Activated CD4-positive, alpha-beta T cell treated with anti-CD3 and anti-CD28 coated beads, Interleukin-2, amount 50 U/mL, for 24 hours (primary cell): ENCODE measurements around the gene GPC6.

Experiments used
- DNase-seq, 2 donors: peaks; one replicate each; pipeline ENCODE4 v3.0.0-alpha.2; 2020; ENCODE audit warnings: low read depth in 1 of 2, low spot score in 1 of 2

GPC6 gene

GRCh38 chr13:93767917-93768409 lies 541.4 kb downstream of the GPC6 start:
- no peak for DNase-seq

GRCh38 chr13:93769101-93769500 lies 542.5 kb downstream of the GPC6 start:
- no peak for DNase-seq

GRCh38 chr13:93769607-93770006 lies 543.0 kb downstream of the GPC6 start:
- DNase-seq, result no peak

- DNase-seq, result no peak
Measured at GRCh38 chr13:93771227-93771626, 544.6 kb downstream of the GPC6 start.

DNA sequence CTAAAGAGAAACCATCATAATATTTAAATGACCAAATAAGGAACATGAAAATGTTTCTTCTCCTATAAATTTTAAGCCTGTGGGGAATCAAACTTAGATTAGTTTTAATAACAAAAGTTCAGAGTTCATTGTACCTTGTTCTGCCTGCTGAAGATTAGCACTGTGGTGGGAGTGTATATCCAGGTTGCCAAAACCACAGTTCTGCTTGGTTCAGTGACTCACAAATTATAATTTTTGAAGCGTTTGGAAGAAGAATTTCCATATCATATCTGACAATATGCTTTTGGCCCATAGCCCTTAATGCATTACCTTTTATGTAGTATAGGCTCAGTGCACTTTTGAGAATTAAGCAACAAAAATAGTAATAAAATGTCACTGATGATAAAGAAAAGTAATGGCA lies 545.2 kb downstream of the GPC6 start:
- DNase-seq, result no peak

GRCh38 chr13:93774506-93774905 lies 547.9 kb downstream of the GPC6 start:
- no peak for DNase-seq

- DNase-seq, result no peak
Measured at GRCh38 chr13:93775027-93775426, 548.4 kb downstream of the GPC6 start.

DNA sequence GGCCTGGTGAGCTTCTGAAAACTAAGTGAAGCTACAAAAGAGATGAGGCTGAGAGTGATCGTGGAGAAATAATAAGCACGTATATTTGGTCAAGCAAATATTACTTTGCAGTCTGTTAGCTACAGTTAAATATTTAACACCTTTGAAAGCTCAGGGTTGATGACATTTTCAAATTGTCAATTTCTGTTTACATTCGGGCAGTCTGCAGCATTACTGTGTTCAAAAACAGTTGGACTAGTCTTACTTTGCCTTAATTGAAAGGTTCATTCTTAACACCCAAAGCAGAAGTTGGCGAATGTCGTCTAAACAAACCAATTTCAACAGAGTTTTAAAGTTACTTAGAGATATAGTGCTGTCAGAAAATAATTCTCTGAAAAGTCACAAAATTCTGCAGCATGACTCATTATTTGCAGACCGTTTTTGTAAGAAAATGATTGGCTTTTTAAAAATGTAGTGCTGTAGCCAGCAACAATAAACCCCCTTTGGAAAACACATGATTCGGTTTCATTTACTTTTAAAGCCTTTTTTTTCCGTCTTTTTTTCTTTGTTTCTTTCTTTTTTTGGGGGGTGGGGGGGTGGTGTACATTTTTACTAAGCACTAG lies 549.0 kb downstream of the GPC6 start:
- no peak for DNase-seq

DNA sequence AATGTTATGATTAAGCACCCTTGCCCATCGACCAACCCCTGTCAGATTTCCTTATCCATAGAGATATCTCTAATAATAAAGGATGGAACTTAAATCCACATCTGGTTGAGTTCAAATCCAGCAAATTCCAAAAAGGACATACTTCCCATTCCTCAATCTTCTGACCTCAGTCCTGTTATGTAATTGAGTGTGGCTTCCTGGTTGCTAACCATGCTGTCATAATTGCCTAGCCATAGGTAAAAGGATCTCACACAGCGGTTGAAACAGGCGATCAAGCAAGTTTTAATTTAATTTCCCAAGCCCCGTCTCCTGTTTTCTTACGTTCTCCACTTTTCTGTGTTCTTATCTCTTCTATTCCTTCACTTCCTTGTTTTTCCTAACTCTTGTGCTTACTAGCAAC lies 550.3 kb downstream of the GPC6 start:
- no peak for DNase-seq

DNA sequence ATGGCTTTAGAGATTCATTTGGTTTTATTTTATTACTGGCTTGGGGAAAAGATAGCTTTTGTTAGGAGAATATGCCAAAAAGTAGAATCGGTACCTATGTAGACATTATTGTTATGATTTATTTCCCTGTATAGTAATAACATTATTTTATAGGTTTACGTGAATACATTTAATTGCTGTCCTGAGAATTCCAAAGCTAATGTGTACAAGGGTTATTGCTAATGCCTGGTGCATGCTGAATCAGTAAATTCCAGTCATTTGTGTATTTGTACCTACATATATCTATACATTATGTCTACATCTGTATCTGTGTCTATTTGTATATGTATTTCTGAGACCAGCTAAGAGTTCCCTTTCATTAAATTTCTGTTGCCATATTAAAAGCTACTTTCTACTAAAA lies 550.9 kb downstream of the GPC6 start:
- DNase-seq, result no peak

DNA sequence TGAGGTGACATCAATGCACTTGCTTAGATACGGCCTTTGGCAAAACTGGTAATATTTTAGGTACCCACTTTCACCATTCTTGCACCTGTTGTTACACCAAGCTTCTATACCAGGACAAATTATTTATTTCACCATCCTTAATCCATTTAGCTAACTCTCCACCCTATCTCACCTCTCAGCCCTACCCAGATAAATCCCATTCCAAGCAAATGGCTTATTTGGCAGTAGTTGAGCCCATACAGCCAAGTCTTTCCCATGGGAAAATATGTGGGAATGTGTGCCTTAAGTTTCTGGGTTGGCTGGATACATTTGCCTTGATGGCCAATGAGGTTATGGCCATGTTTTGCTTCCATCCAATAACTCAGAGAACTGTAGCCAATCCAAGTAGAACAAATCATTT lies 551.9 kb downstream of the GPC6 start:
- no peak for DNase-seq

GRCh38 chr13:93784191-93784590 lies 557.6 kb downstream of the GPC6 start:
- DNase-seq, result no peak

GRCh38 chr13:93786846-93787489 lies 560.4 kb downstream of the GPC6 start:
- DNase-seq, result no peak

DNA sequence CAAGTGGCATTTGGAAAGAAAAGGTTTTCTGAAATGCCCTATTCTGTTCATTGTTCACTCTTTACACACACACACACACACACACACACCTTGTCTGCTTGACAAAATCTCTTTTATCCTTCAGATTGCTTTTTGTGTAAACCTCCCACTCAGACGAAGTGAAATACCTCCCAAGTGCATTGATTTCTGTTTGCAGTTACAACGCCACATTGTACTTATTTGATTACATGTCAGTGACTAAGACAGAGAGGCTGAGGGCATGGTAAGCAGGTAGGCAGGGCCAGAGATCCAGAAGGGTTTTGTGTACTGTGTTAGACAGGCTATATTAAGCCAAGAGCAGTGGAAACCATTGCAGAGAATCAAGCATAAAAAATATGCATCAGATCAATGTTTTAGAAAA lies 561.8 kb downstream of the GPC6 start:
- no peak for DNase-seq

DNA sequence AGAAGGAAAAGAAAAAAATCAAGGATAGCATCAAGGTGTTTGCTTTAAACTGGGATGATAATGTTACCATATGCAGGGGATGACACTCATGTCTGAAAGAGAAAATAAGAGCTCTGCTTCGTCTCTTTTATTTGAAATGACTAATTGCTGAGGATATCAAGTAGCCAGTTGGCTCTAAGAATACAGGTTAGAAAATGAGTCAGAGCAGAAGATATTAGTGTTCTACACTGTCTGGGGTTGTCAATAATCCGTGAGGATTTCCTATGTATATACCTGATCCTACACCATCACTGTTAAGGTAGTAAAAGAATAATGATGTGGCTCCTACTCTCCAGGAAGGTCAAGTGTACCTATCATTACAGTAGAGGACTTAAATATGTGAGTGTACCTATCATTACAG lies 562.5 kb downstream of the GPC6 start:
- DNase-seq, result no peak

DNA sequence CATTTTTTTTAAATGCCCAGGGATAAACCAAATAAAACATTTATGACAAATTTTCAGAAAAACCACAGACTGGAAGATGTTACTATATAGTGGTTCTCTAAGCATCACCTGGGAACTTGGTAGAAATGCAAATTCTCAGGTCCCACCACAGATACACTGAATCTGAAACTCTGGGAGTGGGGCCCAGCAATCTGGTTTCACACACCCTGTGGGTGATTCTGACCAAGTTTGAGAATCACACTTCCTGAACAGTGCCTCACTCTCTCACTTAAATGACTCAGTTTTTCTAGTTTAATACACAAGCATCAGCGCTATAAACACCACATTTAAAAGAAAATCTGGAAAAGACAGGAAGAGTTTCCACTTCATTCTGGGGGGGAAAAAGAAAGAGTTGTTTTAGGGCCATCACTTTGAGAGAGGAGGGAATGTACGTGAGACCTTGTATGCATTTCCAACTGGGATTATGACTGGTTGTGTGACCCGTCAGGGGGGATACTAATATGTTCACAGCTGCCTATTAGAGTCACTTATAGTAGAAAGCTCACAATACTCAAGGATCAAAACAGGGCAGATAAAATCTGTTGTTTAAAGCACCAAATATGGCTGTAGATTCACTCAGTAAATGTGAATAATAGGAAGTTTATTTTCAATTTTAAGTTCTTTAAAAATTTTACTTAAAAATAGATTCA lies 567.7 kb downstream of the GPC6 start:
- peak in 1 of 2 donors; percentile 59 for DNase-seq

GRCh38 chr13:93797463-93797862 lies 570.9 kb downstream of the GPC6 start:
- no peak for DNase-seq

DNA sequence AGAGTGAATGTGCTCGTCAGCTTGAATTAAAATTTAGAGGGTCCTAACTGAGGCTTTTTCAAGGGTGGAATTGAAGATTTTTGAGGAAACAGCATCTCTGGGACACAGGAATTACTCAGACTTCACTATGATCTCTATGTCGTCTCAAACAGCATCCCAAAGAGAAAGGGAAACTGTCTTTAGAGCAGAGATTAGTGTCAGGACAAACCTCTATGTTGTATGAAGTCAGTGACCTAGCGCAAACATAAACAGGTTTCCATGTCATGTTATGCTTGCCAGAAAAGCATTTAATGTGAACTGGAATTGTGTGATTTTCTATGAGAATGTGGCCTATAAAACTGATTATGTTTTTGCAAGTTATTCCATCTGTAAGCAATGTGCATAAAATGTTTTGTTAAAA lies 573.7 kb downstream of the GPC6 start:
- DNase-seq, result no peak

- DNase-seq, result no peak
Measured at GRCh38 chr13:93805736-93806135, 579.1 kb downstream of the GPC6 start.

DNA sequence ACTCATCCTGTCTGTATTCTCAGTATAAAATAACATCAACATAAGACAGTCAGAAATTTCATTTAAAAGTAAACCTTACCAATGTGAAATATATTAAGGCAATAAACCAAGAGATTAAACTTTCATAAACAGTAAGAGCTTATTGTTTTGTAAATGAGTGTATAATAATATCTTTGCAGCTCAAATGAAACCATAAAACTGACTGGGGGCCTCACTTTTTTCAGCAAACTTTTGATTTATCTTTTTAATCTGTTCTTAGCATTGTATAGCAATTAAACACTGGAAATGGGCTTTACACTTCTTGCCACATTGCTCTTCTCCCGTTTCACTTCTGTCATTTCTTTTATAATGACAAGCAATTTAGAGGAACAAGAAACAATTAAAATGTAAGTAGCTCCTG lies 580.3 kb downstream of the GPC6 start:
- DNase-seq, result no peak

DNA sequence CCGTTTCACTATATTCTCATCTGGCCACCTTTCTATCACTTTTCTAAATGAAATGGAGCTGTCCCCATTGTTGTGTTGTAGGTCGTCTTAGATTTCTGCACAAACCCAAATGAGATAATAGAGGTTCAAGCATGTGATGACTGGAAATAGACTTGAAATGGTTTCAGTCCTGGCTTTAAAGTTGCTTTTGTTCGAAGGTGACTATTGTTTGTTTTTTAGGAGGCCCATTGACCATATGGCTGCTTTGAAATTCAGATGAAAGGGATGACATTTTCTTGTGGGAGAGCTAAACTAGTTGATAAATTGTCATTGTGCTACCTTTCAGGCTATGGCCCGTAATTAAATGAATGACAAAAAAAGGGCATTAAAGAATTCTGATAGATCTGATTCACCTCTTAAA lies 583.7 kb downstream of the GPC6 start:
- no peak for DNase-seq

GRCh38 chr13:93811071-93811737 lies 584.6 kb downstream of the GPC6 start:
- DNase-seq, result no peak
